HTERT RPE-1 (cell line): ENCODE measurements around the gene MED28.
"Not testable (repeated sequence)": the region's sequence is repeated elsewhere in the genome, so short reads cannot be mapped to it uniquely, and the experiment has no call there.

Experiments
- in situ Hi-C: fragments of 300-500 bp; cut with MboI; formaldehyde crosslinking; loops from 4 replicates; pipeline ENCODE4 v1.14.3; 2020; ENCODE audit warnings: low sequenced_read_pairs

Gene MED28

DNA sequence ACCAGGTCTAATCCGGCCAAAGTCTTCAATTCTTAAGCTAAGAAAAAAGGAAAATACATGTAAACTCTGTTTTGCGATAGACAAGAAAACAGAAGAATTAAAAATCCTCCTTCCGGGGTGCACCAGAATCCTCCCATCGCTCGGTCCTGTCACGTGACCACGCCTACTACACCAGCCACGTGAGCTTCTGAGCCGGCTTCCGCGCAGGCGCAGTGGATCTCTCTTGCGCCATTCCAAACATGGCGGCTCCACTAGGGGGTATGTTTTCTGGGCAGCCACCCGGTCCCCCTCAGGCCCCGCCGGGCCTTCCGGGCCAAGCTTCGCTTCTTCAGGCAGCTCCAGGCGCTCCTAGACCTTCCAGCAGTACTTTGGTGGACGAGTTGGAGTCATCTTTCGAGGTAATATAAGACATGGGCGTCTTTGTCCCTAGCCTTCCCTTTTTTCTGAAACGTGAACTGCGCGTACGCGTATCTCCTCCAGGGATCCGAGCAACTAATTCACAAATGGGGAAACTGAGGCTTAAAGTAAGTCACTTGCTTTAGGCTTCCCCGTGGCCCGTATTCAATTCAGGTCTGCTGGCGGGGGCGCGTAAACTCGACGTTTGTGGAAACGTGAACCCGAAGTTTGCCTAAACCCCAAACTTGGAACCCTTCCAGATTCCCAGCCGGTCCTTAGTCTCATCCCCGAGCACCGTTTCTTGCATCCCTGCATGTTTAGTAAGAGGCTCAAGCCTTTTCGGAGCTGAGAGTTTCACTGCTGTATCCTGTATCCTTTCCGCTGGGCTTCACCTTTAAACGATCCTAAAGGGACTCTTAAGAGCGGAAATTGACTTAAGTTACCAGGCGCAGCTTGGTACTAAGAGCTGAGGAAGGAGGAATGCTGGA, at the start of gene MED28:
TSS of gene MED28 (plus strand) at position 226 of the 884 bp plus-strand sequence. CDS start at position 240, 14 bp downstream.
- in situ Hi-C loops: no loop called here

- in situ Hi-C loops: no loop called here
Measured at GRCh38 chr4:17565846-17566245, 48.6 kb upstream of the MED28 start.

DNA sequence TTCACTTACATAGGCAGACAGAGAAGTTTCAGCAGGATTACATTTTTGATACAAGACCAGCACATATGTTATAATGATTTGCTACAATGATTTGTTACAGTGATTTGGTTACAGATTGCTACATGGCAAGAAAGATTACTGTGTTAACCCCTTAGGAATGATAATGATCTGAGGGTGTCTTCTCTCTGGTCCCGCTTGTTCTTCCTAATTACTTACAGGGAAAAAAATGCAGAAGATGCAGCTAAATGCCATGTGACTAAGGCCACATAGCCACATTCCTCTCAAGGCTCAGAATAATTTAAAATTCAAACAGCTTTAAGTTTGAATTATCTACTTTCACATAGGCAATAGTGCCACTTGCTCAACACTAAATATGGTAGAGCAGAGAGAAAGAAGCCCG, 47.2 kb upstream of the MED28 start:
- in situ Hi-C loops: no loop called here

DNA sequence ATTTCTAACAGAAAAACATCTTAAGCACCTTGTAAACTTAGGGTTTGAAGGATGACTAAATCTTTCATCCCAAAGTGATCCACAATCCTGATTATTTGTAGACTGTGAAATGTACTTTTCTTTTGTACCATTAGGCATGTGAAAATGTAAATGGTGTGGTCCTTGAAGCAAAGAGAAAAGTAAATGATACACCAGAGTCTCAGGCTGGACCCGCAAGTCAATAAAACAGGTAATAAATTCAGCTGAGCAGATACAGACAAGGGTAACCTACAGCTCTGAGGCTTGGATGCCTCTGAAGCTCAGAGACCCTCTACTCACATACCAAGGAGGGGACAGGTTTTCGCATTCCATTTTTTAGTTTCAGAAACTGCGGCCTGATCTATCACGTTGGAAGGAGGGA, 40.2 kb upstream of the MED28 start:
- in situ Hi-C loops: no loop called here

DNA sequence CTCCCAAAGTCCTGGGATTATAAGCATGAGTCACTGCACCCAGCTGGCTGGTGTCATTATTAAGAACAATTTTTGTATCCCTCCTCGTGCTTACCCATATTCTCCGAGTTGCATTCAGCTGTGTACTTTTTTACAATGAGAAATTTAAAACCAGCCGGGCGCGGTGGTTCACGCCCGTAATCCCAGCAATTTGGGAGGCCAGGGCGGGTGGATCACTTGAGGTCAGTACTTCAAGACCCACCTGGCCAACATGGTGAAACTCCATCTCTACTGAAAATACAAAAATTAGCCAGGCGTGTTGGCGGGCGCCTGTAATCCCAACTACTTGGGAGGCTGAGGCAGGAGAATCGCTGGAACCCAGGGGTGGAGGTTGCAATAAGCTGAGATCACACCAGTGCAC, 39.3 kb upstream of the MED28 start:
- in situ Hi-C loops: not testable (repeated sequence)

- in situ Hi-C loops: no loop called here
Measured at GRCh38 chr4:17576932-17577664, 37.3 kb upstream of the MED28 start, which contains the start of gene LAP3. LAP3 (plus strand) TSS chr4:17577198; CDS start chr4:17577466, 268 bp downstream.

DNA sequence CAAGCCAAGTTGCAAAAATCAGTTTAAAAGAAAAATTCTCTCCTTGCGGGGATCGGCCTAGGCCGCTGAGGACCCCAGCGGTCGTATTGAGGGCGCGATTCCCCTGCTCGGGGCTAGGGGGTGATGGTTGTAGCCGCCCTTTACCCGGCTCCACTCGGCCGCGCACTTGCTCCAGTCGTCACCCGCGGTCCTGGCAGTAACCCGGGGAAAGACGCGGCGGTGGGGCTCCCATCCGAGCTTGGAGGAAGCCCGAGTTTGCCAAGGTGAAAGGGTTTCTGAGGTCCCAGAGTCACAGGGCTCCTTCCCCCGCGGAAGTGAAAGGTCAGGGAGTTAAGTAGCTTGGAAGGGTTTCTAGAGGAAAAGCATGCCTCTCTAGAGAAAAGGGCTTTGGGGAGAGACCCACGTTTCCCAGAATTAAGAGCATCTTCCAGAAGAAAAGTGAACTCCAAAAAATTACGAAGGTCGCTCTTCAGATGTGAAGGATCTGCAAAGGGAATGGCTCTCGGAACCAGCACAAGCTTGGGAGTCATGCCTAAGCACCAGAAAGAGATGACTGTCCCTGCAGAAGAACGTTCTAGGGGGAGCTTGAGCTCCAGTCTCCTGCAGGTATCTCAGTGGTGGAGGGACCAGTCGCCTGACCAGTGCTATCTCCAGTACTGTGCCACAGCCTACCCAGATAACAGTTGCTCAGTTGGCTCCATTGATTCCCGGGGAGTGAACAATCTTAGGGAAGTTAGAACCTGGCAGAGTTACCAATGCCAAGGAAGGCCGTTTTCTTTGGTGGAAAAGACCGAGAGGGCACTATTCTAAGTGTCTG, 36.6 kb upstream of the MED28 start:
- in situ Hi-C loops: no loop called here

- in situ Hi-C loops: no loop called here
Measured at GRCh38 chr4:17578482-17578891, 36.0 kb upstream of the MED28 start.

DNA sequence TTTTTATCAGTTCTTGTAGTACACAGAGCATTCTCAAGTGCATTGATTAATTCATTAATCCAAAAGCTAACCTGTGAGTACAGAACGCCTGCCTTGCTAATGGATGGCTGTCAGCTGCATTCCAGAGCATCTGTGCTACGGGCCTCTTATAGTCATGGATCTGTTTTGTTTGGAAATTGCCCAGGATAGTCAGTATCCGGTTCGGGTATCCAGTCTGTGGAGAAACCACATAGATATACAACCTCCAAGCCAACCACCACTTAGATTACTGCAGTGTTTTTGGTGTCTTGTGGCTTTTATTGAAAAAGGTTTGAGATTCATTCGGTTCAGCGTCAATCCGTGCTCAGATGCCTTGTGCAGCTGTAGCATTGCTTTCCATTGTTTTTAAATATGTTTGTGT, 33.5 kb upstream of the MED28 start:
- in situ Hi-C loops: no loop called here

GRCh38 chr4:17583276-17583675, 31.2 kb upstream of the MED28 start:
- in situ Hi-C loops: no loop called here

DNA sequence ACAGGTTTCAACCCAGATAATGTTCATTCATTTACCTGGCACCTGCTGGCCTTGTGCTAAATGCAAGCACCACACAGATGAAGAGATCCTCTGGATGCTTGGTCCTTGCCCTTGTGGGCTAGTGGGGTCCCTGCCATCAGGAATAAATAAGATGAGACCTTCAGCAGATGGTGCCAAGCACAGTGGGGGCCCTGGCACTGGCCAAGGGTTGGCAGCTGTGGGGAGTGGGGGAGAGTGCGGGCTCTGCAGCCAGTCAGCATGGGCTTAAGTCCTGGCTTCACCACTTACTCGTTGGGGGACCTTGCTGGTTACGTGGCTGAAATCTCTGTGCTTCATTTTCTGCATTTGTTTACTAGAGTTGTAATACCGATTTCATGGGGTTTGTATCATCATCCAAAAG, 30.5 kb upstream of the MED28 start:
- in situ Hi-C loops: no loop called here

- in situ Hi-C loops: no loop called here
Measured at GRCh38 chr4:17584521-17585213, 29.8 kb upstream of the MED28 start.

DNA sequence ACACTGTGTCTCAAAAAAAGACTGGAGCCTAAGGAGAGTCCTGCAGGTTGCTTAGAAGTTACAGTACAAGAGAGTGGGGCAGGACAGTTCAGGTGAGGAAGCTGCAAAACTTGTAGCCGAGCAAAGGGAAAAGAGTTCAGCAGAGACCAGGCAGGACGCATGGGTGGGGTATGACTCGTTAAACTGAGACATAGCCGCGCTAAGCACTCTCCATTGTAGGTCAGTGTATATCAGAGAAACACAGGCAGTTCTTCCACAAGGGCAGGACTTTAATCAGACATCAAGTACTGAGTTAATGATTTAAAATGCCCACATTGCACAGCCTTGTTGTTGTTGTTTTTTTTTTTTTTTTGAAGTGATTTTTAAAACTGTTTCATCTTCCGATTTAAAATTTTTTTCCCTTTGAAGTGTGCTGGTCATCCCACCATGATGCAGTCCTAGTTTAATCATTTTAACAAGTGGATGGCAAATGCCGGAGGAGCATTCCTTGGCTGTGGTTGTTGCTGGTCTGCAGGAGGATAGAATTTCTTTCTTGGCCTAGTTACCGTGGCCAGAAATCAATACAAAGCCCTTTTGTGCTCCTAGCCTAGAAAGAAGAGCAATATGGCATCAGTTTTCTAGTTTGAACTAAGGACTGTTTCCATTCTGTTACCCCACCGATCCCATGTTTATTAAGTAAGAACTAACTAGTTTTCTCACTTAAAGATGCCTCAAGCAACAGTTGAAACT, 27.2 kb upstream of the MED28 start:
- in situ Hi-C loops: no loop called here

- in situ Hi-C loops: no loop called here
Measured at GRCh38 chr4:17589355-17589754, 25.1 kb upstream of the MED28 start.

DNA sequence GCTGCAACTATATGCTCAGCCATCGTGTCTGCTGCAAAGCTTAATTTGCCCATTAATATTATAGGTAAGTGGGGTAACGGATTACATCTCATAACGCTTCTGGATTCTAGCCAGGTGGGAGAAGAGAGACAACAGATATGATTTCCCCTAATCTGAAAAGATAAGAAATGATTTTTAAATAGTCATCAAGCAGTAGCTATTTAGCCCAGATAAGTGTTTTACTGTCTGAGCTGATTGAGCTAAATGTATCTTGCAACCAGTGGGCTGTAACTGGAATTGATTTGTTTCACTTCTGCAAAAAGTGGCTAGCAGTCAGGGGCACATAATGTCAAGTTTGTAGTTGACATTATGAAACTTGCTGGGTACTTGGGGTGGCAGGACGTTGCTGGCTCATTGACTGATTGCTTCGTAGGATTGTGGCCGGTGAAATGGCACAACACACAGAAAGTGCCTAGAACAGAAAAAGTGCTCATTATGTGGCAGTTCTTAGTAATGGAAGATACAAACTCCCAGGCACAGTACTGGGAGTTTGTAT, 18.9 kb upstream of the MED28 start:
- in situ Hi-C loops: no loop called here

DNA sequence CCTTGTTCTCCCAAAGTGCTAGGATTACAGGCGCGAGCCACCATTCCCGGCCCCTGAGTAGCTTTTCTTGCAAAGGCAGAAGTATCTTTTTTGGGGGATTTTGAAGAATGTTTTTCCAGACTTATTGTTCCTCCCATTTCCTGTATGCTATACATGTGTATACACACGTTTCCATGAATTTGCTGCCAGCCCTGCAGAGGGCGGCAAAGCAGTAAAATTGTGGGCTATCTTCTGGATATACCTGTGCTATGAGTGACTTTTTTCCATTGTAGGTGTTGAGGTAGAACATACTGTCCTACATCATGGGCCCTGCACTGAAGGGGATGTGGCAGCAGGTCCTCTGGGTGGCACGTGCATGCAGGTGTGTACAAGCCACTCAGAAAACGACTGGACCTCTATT, 16.9 kb upstream of the MED28 start:
- in situ Hi-C loops: no loop called here

DNA sequence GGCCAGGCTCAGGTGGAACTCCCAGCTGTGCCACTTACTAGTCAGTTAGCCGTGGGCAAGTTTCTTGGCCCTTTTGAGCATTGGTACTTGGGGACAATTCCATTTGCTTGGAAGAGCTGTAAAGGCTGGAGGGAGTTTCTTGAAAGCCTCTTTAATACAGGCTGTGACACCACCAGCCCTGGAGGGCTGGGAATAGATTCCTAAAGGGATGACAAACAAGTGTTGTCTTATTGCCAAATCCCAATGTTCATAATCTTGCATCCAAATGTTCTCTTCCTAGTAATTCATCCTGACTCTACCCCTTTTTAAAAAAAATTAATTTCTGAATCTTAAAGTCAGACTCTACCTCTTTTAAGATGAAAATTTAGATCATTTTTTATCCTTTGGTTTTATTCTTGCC, 14.6 kb upstream of the MED28 start:
- in situ Hi-C loops: no loop called here

DNA sequence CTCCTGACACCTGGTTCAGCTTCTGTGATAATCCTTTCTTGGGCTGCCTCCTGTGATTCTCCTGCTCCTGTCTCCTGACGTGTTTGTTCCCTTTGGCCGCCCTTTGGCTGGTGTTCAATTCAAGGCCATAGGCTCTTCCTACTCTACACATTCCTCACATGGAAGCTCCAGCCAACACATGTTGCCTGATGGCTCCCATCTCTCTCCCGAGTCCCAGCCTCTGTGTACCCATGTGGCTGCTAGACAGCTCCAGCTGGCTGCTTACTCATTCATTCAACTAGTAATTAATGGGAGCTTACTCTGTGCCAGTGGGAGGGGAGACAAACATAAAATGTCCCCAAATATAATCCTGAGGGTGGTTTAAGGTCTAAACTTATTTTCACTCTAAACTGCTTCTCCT, 9.2 kb upstream of the MED28 start:
- in situ Hi-C loops: no loop called here

DNA sequence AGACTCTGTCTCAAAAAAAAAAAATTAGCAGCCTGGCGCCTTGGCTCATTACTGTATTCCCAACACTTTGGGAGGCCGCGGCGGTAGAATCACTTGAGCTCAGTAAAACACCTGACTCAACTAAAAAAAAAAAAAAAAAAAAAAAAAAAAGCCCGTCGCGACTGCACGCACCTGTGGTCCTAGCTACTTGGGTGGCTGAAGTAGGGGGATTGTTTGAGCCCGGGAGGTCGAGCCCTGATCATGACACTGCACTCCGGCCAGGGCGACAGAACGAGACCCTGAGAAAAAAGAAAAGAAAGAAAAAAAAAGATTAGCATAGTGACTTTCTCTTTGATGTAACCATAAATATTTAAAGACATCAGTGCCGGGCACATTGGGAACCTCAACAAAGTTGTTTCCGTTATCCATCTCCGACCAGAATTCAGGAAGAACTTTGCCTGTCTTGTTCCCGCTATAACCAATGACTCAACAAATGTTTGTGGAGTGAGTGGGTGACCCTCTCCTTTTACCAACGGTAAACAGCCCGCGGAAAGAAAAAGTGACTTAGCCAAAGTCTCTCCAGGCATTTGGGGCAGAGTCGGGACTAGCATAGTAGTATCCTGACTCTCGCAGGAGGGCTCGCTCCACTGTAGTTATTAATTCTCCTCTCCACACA, 553 bp upstream of the MED28 start:
- in situ Hi-C loops: no loop called here
